K562 (cell line): ENCODE measurements around the gene HELZ. TPM values are rescaled to one million over a fixed set of nuclear protein-coding genes. Genes with fewer than 3 reads are reported as not detected.

Experiments
- ATAC-seq: fragments of 200-7000 bp; cut with Tn5 transposase; 3 replicates; pipeline ENCODE4 v1.9.1; 2020; ENCODE audit warnings: moderate library complexity
- BruUV-seq: library from RNA; stranded (reverse); fragments of 400-500 nt; replicated peaks from 2 replicates; lab custom pipeline; 2021; lab: Mats Ljungman, UMichigan
- CTCF ChIA-PET: fragments of 300-600 bp; formaldehyde crosslinking; extraction: SDS; loops from one replicate; lab custom pipeline; 2021; ENCODE audit warnings: low intra/inter-chr PET ratio; lab: Yijun Ruan, JAX
- POLR2A ChIA-PET: fragments of 300-600, 350-650 bp; sonication (Branson Sonifier 250); formaldehyde crosslinking; extraction: SDS; loops from one replicate; lab custom pipeline; 2021; ENCODE audit warnings: antibody characterized with exemption, inconsistent platforms; lab: Yijun Ruan, JAX
- DNase-seq, 4 experiments: peaks; one replicate each; pipeline versions ENCODE4 v3.0.0 to v3.0.0-alpha.2; 2011 to 2018; ENCODE audit warnings: low spot score in 3 of 4, mixed read lengths in 3 of 4; ENCODE audit errors: extremely low read depth in 1 of 4
- FAIRE-seq: peaks from 2 replicates; lab custom pipeline; 2011; peaks lifted over from hg19 to GRCh38; lab: Jason Lieb, UNC
- H2AFZ ChIP-seq: 2 replicates; pipeline ENCODE4 v1.6.0; 2011; ENCODE audit warnings: low read depth, low read length, control low read depth, inconsistent platforms
- H3K27ac ChIP-seq: fragments of 200-600 bp; 3 replicates; pipeline ENCODE4 v1.8.0; 2011; ENCODE audit warnings: low read depth, mild to moderate bottlenecking, control low read depth, inconsistent platforms, low read length, moderate library complexity, mixed read lengths; ENCODE audit errors: extremely low read depth
- H3K27me3 ChIP-seq, 2 experiments: fragments of 300-600 bp in 1 of 2; 2 replicates in 1 of 2; 3 replicates in 1 of 2; pipeline versions ENCODE4 v1.6.0 to v1.8.0; 2011; ENCODE audit warnings: inconsistent platforms in 2 of 2, low read length in 2 of 2, mild to moderate bottlenecking in 1 of 2, mixed read lengths in 1 of 2, moderate library complexity in 1 of 2; ENCODE audit not compliant: control insufficient read depth in 2 of 2, insufficient read depth in 2 of 2
- H3K36me3 ChIP-seq: fragments of 300-600 bp; 3 replicates; pipeline ENCODE4 v1.8.0; 2011; ENCODE audit warnings: mild to moderate bottlenecking, low read length, inconsistent platforms; ENCODE audit not compliant: control insufficient read depth, insufficient read depth
- H3K4me1 ChIP-seq, 2 experiments: fragments of 200-600 bp in 1 of 2; replicated peaks in 1 of 2; 2 replicates in 1 of 2; 3 replicates in 1 of 2; pipeline versions ENCODE4 v1.5.1 to v1.8.0; 2011; ENCODE audit warnings: inconsistent platforms in 2 of 2, low read length in 2 of 2, mild to moderate bottlenecking in 1 of 2, mixed read lengths in 1 of 2, moderate library complexity in 1 of 2; ENCODE audit not compliant: control insufficient read depth in 2 of 2, insufficient read depth in 2 of 2
- H3K4me2 ChIP-seq: 2 replicates; pipeline ENCODE4 v1.6.1; 2011; ENCODE audit warnings: low read length, control low read depth, inconsistent platforms, mixed read lengths; ENCODE audit not compliant: insufficient read depth
- H3K4me3 ChIP-seq: fragments of 200-600 bp; sonication (generic), shearing (Covaris generic); 2 replicates; pipeline ENCODE4 v1.5.1; 2016; ENCODE audit warnings: control low read depth, inconsistent platforms
- H3K79me2 ChIP-seq: fragments of 200-600 bp; 3 replicates; pipeline ENCODE4 v1.8.0; 2011; ENCODE audit warnings: low read length, inconsistent platforms; ENCODE audit not compliant: control insufficient read depth, insufficient read depth
- H3K9ac ChIP-seq, 2 experiments: 2 replicates each; pipeline versions ENCODE4 v1.6.0 to v1.6.1; 2011; ENCODE audit warnings: low read depth in 2 of 2, low read length in 2 of 2, control low read depth in 1 of 2, inconsistent platforms in 1 of 2, mild to moderate bottlenecking in 1 of 2, mixed read lengths in 1 of 2; ENCODE audit not compliant: insufficient read depth in 1 of 2
- H3K9me1 ChIP-seq: one replicate; pipeline ENCODE4 v1.6.0; 2011; ENCODE audit warnings: inconsistent platforms, mild to moderate bottlenecking, low read length, moderate library complexity; ENCODE audit not compliant: control insufficient read depth, insufficient read depth
- H3K9me3 ChIP-seq: replicated peaks from 2 replicates; pipeline ENCODE4 v1.5.1; 2011; ENCODE audit warnings: low read depth, low read length, inconsistent platforms; ENCODE audit not compliant: control insufficient read depth, insufficient read depth
- H4K20me1 ChIP-seq: replicated peaks from 2 replicates; pipeline ENCODE4 v1.6.1; 2011; ENCODE audit warnings: low read length, inconsistent platforms, mixed read lengths; ENCODE audit not compliant: control insufficient read depth, insufficient read depth
- CBFA2T3 ChIP-seq: fragments of 450-650 bp; IDR thresholded peaks from 2 replicates; pipeline ENCODE4 v1.6.1; 2017
- GTF3C2 ChIP-seq: IDR thresholded peaks from 3 replicates; pipeline ENCODE4 v1.6.1; 2011; ENCODE audit warnings: borderline replicate concordance, mild to moderate bottlenecking, moderate library complexity; ENCODE audit not compliant: insufficient read length; ENCODE audit errors: extremely low read depth
- MECOM ChIP-seq: fragments of 250-450 bp; sonication (Bioruptor Pico); IDR thresholded peaks from 2 replicates; pipeline ENCODE4 v1.8.0; 2022; ENCODE audit warnings: inconsistent platforms
- NRF1 ChIP-seq, 2 experiments: fragments of 450-650 bp; IDR thresholded peaks in 1 of 2; conservative IDR thresholded peaks in 1 of 2; 2 replicates each; pipeline ENCODE4 v1.6.1; 2014; ENCODE audit warnings: mild to moderate bottlenecking in 2 of 2
- TGIF2 ChIP-seq: sonication (generic); formaldehyde crosslinking; IDR thresholded peaks from 2 replicates; pipeline ENCODE4 v1.8.1; 2022; ENCODE audit warnings: mild to moderate bottlenecking, missing genetic modification reagents, moderate library complexity
- ZFP36 ChIP-seq: fragments of 150-350 bp; IDR thresholded peaks from 2 replicates; pipeline ENCODE4 v1.6.1; 2018; ENCODE audit warnings: low read length, low read depth; ENCODE audit not compliant: partially characterized antibody
- ZNF133 ChIP-seq: fragments of 250-450 bp; sonication (Bioruptor Pico); IDR thresholded peaks from 2 replicates; pipeline ENCODE4 v1.4.0; 2020; ENCODE audit warnings: mild to moderate bottlenecking
- WGBS: fragments of 100-300 bp; shearing (Covaris generic); methylation state at CpG from one replicate; pipeline ENCODE4 v1.1.6; 2016; ENCODE audit warnings: low coverage, mixed read lengths; ENCODE audit not compliant: insufficient coverage; ENCODE audit errors: missing lambda C conversion rate; 5-methylcytosine and 5-hydroxymethylcytosine counted together
- in situ Hi-C: fragments of 300-500 bp; cut with MboI; formaldehyde crosslinking; loops from 4 replicates; pipeline ENCODE4 v1.15.0; 2018; ENCODE audit warnings: inconsistent platforms, mixed read lengths
- intact Hi-C: fragments of 100-400 bp; cut with micrococcal nuclease; formaldehyde crosslinking; loops from 2 replicates; pipeline ENCODE4 v1.14.2; 2022
- polyA plus RNA-seq, 8 experiments: library from polyadenylated mRNA; depleted of rRNA in 4 of 8; stranded (reverse) in 5 of 8; unstranded in 3 of 8; fragments of >200 nt; fragmentation: Nextera tagmentation in 2 of 8; fragmentation: Illumina TruSeq in 1 of 8; extraction: Ambion mirVana in 2 of 8; extraction: Trizol in 1 of 8; gene quantifications; 2 replicates each; pipeline versions ENCODE4 v1.2.1 to v1.2.3, GENCODE V29; 2011 to 2014; ENCODE audit warnings: inconsistent platforms in 1 of 8, missing spikeins in 1 of 8
- total RNA-seq, 7 experiments: library from RNA; depleted of rRNA in 6 of 7; stranded (reverse); fragments of >200 nt in 6 of 7; fragmentation: Illumina TruSeq in 2 of 7; extraction: Trizol in 2 of 7; gene quantifications; 2 replicates each; pipeline versions ENCODE4 v1.2.1 to v1.2.3, GENCODE V29; 2011 to 2021; ENCODE audit warnings: low replicate concordance in 1 of 7
- TF ChIP-seq, protein P1 (sequence below): fragments of 450-650 bp; IDR thresholded peaks from 2 replicates; pipeline ENCODE4 v1.6.1; 2016

HELZ gene
- total and polyA plus RNA-seq, 9 of the 15 experiments (the other 6 are each of a cell fraction or from before 2014, with no cell fraction given), result 5.2 to 39.8 (median 17.3) TPM

DNA sequence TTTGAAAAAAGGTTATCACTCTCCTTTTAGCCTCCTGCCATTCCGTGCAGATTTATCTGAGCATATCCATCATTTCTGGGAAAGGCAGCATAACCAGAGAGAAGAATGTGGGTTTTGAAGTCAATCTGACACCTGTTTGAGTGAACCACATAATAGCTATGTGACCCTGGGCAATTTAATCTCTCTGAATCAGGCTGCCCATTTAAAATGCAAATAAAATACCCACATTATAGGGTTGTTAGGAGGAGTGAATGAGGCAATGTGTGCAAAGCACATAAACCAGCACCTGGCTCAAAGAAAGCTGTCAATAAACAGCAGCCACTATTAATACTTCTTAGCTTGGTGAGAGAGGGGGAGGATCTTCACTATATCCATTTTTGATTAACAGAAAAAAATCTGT, 112.6 kb downstream of the HELZ start (continued):
- no peak for TF ChIP-seq ZNF133 (CRISPR knock-in tag)
- no peak for TF ChIP-seq CBFA2T3
- no peak for TF ChIP-seq GTF3C2
- no peak for TF ChIP-seq MECOM

GRCh38 chr17:67130768-67131167, 114.2 kb downstream of the HELZ start:
- H3K4me3 ChIP-seq, result no peak overlapping the region
- intact Hi-C loops (no loop called here), in situ Hi-C loops (no loop called here)
- H3K4me2 ChIP-seq, result no peak overlapping the region
- no peak for DNase-seq
- BruUV-seq, result no TSS peak
- no peaks in the 10 kb centered on the region for H3K79me2 ChIP-seq
- no peak for ATAC-seq
- H3K9ac ChIP-seq, result no peak overlapping the region
- H4K20me1 ChIP-seq, result 0 out of 2 replicates have a peak, but pooled peaks cover 3% of the 10 kb centered on the region
- POLR2A ChIA-PET, result interaction anchor here (0.6 to 1.0 kb wide), 4 partner anchors 8 to 276 kb away, joined by 3 read pairs; no protein-coding TSS in a partner anchor
- TF ChIP-seq, protein P1, sequence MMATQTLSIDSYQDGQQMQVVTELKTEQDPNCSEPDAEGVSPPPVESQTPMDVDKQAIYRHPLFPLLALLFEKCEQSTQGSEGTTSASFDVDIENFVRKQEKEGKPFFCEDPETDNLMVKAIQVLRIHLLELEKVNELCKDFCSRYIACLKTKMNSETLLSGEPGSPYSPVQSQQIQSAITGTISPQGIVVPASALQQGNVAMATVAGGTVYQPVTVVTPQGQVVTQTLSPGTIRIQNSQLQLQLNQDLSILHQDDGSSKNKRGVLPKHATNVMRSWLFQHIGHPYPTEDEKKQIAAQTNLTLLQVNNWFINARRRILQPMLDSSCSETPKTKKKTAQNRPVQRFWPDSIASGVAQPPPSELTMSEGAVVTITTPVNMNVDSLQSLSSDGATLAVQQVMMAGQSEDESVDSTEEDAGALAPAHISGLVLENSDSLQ, result peak; percentile 30; the same call in 1 of the 2 replicates
- TF ChIP-seq ZFP36 (no peak), TGIF2 (CRISPR knock-in tag) (no peak), NRF1 (conservative IDR thresholded peaks at IDR 0.05 in 1 of 2, IDR thresholded peaks at IDR 0.05 in 1 of 2) (no peak)
- 95% methylated on average over 4 of the region's 4 CpGs for WGBS
- H2AFZ ChIP-seq, result no peak overlapping the region
- H3K4me1 ChIP-seq, result no peaks in the 10 kb centered on the region
- peaks cover 26% of the 10 kb centered on the region; the same call in 2 of the 3 replicates for H3K36me3 ChIP-seq
- CTCF ChIA-PET, result no interaction called here
- H3K27ac ChIP-seq, result no peak overlapping the region
- H3K9me3 ChIP-seq, result no peaks in the 10 kb centered on the region
- H3K9me1 ChIP-seq, result no peaks in the 10 kb centered on the region
- no peak for FAIRE-seq
- H3K27me3 ChIP-seq, result no peaks in the 10 kb centered on the region
